SK-N-SH treated with all-trans-retinoic acid at 6 μM for 48 hours (cell line): Measurements from ENCODE around the gene GSS.

Experiments used
- ATAC-seq: fragments of 200-7000 bp; cut with Tn5 transposase; 3 replicates; pipeline ENCODE4 v1.9.1; 2020; ENCODE audit warnings: mild to moderate bottlenecking, moderate library complexity
- ARNTL ChIP-seq: fragments of 450-650 bp; formaldehyde crosslinking; IDR thresholded peaks from 2 replicates; pipeline ENCODE4 v1.5.0; 2020; ENCODE audit warnings: low read depth, mild to moderate bottlenecking, moderate library complexity, borderline replicate concordance
- BACH2 ChIP-seq: fragments of 250-450 bp; sonication (Bioruptor Pico); IDR thresholded peaks from 2 replicates; pipeline ENCODE4 v1.9.0; 2021; ENCODE audit warnings: mild to moderate bottlenecking, borderline replicate concordance
- CSDC2 ChIP-seq: fragments of 250-450 bp; sonication (Bioruptor Pico); IDR thresholded peaks from 2 replicates; pipeline ENCODE4 v1.5.0; 2020; ENCODE audit warnings: mild to moderate bottlenecking, moderate library complexity
- ESRRG ChIP-seq: fragments of 250-450 bp; sonication (Bioruptor Pico); IDR thresholded peaks from 2 replicates; pipeline ENCODE4 v1.6.1; 2021; ENCODE audit warnings: mild to moderate bottlenecking
- GLIS3 ChIP-seq: fragments of 250-450 bp; sonication (Bioruptor Pico); IDR thresholded peaks from 2 replicates; pipeline ENCODE4 v1.5.0; 2020; ENCODE audit warnings: mild to moderate bottlenecking, moderate library complexity
- ISL1 ChIP-seq: fragments of 250-450 bp; sonication (Bioruptor Pico); IDR thresholded peaks from 2 replicates; pipeline ENCODE4 v2.1.2; 2022; ENCODE audit warnings: mild to moderate bottlenecking, moderate library complexity
- OSR1 ChIP-seq: fragments of 250-450 bp; sonication (Bioruptor Pico); IDR thresholded peaks from 2 replicates; pipeline ENCODE4 v1.8.0; 2022; ENCODE audit warnings: moderate library complexity, mild to moderate bottlenecking, inconsistent platforms
- PPARA ChIP-seq: fragments of 250-450 bp; sonication (Bioruptor Pico); IDR thresholded peaks from 2 replicates; pipeline ENCODE4 v1.5.0; 2020; ENCODE audit warnings: mild to moderate bottlenecking, borderline replicate concordance
- RARB ChIP-seq: fragments of 250-450 bp; sonication (Bioruptor Pico); IDR thresholded peaks from 2 replicates; pipeline ENCODE4 v1.8.0; 2021; ENCODE audit warnings: mild to moderate bottlenecking, moderate library complexity
- SNAI2 ChIP-seq: fragments of 250-450 bp; sonication (Bioruptor Pico); IDR thresholded peaks from 2 replicates; pipeline ENCODE4 v1.5.0; 2020; ENCODE audit warnings: mild to moderate bottlenecking, moderate library complexity
- TCF4 ChIP-seq: fragments of 250-450 bp; sonication (Bioruptor Pico); IDR thresholded peaks from 2 replicates; pipeline ENCODE4 v1.8.0; 2021; ENCODE audit warnings: mild to moderate bottlenecking, moderate library complexity, borderline replicate concordance
- TOX ChIP-seq: fragments of 250-450 bp; sonication (Bioruptor Pico); IDR thresholded peaks from 2 replicates; pipeline ENCODE4 v1.8.0; 2021; ENCODE audit warnings: mild to moderate bottlenecking, moderate library complexity, borderline replicate concordance
- ZC3H10 ChIP-seq: fragments of 250-450 bp; sonication (Bioruptor Pico); IDR thresholded peaks from 2 replicates; pipeline ENCODE4 v1.5.1; 2021; ENCODE audit warnings: mild to moderate bottlenecking, moderate library complexity
- ZFP30 ChIP-seq: fragments of 450-650 bp; formaldehyde crosslinking; IDR thresholded peaks from 2 replicates; pipeline ENCODE4 v1.5.0; 2022; ENCODE audit warnings: mild to moderate bottlenecking, moderate library complexity
- ZNF565 ChIP-seq: fragments of 450-650 bp; formaldehyde crosslinking; conservative IDR thresholded peaks from 2 replicates; pipeline ENCODE4 v1.5.0; 2020; ENCODE audit warnings: low read depth, mild to moderate bottlenecking, moderate library complexity
- ZNF70 ChIP-seq: fragments of 450-650 bp; formaldehyde crosslinking; IDR thresholded peaks from 2 replicates; pipeline ENCODE4 v1.5.0; 2020; ENCODE audit warnings: mild to moderate bottlenecking, moderate library complexity
- ZNF8 ChIP-seq: fragments of 450-650 bp; formaldehyde crosslinking; IDR thresholded peaks from 2 replicates; pipeline ENCODE4 v1.5.0; 2020; ENCODE audit warnings: mild to moderate bottlenecking, moderate library complexity
- TF ChIP-seq, protein P1 (sequence below): fragments of 250-450 bp; sonication (Bioruptor Pico); IDR thresholded peaks from 2 replicates; pipeline ENCODE4 v1.5.0; 2020; ENCODE audit warnings: mild to moderate bottlenecking, moderate library complexity
- TF ChIP-seq, protein P2 (sequence below): fragments of 250-450 bp; sonication (Bioruptor Pico); IDR thresholded peaks from 2 replicates; pipeline ENCODE4 v1.8.0; 2020; ENCODE audit warnings: mild to moderate bottlenecking, moderate library complexity, borderline replicate concordance
- TF ChIP-seq, protein P3 (sequence below): fragments of 250-450 bp; sonication (Bioruptor Pico); IDR thresholded peaks from 2 replicates; pipeline ENCODE4 v1.5.1; 2021; ENCODE audit warnings: mild to moderate bottlenecking, moderate library complexity
- TF ChIP-seq, protein P4 (sequence below): fragments of 250-450 bp; sonication (Bioruptor Pico); IDR thresholded peaks from 2 replicates; pipeline ENCODE4 v1.8.0; 2021; ENCODE audit warnings: low read depth, mild to moderate bottlenecking, moderate library complexity, borderline replicate concordance

GSS gene

DNA sequence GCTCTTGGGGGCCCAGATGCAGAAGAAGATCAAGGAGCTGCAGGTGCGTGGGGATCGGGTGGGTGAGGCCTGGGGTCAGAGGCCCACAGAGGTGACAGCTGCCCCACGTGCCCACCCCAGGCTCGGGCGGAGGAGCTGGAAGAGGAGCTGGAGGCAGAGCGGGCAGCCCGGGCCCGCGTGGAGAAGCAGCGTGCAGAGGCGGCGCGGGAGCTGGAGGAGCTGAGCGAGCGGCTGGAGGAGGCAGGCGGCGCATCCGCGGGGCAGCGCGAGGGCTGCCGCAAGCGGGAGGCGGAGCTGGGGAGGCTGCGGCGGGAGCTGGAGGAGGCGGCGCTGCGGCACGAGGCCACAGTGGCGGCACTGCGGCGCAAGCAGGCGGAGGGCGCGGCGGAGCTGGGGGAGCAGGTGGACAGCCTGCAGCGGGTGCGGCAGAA is 41.5 kb upstream of the GSS start:
- TF ChIP-seq ZNF565 (CRISPR knock-in tag) (no peak), ESRRG (CRISPR knock-in tag) (no peak), TCF4 (CRISPR knock-in tag) (no peak), ARNTL (CRISPR knock-in tag) (no peak), ISL1 (CRISPR knock-in tag) (no peak), RARB (CRISPR knock-in tag) (no peak), ZC3H10 (no peak)
- TF ChIP-seq, protein P1, sequence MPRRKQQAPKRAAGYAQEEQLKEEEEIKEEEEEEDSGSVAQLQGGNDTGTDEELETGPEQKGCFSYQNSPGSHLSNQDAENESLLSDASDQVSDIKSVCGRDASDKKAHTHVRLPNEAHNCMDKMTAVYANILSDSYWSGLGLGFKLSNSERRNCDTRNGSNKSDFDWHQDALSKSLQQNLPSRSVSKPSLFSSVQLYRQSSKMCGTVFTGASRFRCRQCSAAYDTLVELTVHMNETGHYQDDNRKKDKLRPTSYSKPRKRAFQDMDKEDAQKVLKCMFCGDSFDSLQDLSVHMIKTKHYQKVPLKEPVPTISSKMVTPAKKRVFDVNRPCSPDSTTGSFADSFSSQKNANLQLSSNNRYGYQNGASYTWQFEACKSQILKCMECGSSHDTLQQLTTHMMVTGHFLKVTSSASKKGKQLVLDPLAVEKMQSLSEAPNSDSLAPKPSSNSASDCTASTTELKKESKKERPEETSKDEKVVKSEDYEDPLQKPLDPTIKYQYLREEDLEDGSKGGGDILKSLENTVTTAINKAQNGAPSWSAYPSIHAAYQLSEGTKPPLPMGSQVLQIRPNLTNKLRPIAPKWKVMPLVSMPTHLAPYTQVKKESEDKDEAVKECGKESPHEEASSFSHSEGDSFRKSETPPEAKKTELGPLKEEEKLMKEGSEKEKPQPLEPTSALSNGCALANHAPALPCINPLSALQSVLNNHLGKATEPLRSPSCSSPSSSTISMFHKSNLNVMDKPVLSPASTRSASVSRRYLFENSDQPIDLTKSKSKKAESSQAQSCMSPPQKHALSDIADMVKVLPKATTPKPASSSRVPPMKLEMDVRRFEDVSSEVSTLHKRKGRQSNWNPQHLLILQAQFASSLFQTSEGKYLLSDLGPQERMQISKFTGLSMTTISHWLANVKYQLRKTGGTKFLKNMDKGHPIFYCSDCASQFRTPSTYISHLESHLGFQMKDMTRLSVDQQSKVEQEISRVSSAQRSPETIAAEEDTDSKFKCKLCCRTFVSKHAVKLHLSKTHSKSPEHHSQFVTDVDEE (CRISPR knock-in tag), result no peak
- ATAC-seq, result no peak

DNA sequence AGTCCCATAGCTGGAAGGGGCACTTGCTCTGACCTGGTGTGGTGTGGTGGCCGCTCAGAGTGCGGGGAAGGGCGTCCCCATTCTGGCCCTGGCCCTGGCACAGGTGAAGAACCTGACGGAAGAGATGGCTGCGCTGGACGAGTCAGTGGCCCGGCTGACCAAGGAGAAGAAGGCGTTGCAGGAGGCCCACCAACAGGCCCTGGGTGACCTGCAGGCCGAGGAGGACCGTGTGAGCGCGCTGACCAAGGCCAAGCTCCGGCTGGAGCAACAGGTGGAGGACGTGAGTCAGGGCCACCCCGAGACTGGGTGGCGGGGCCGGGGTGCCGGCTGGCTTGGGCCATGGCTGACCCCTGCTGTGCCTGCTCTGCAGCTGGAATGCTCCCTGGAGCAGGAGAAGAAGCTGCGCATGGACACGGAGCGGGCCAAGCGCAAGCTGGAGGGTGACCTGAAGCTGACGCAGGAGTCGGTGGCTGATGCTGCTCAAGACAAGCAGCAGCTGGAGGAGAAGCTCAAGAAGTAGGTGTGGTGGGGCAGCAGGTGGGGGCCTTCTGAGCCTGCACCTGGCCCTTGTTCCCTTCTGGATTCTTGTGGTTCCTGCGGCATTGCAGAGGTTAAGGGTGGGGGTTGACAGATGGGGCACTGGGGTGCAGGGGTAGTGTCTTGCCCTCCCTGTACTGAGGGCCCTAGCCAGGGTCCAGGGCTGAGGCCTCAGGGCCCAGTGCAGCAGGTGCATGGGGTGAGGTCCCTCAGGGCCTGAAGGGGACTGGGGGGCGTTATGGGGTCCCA is 40.8 kb upstream of the GSS start:
- no peak for TF ChIP-seq GLIS3 (CRISPR knock-in tag)
- TF ChIP-seq ZC3H10, result no peak
- TF ChIP-seq, protein P2, sequence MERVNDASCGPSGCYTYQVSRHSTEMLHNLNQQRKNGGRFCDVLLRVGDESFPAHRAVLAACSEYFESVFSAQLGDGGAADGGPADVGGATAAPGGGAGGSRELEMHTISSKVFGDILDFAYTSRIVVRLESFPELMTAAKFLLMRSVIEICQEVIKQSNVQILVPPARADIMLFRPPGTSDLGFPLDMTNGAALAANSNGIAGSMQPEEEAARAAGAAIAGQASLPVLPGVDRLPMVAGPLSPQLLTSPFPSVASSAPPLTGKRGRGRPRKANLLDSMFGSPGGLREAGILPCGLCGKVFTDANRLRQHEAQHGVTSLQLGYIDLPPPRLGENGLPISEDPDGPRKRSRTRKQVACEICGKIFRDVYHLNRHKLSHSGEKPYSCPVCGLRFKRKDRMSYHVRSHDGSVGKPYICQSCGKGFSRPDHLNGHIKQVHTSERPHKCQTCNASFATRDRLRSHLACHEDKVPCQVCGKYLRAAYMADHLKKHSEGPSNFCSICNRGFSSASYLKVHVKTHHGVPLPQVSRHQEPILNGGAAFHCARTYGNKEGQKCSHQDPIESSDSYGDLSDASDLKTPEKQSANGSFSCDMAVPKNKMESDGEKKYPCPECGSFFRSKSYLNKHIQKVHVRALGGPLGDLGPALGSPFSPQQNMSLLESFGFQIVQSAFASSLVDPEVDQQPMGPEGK, result no peak
- TF ChIP-seq ARNTL (CRISPR knock-in tag), result no peak
- no peak for TF ChIP-seq PPARA (CRISPR knock-in tag)
- no peak for TF ChIP-seq RARB (CRISPR knock-in tag)
- TF ChIP-seq OSR1, result no peak
- TF ChIP-seq, protein P3, sequence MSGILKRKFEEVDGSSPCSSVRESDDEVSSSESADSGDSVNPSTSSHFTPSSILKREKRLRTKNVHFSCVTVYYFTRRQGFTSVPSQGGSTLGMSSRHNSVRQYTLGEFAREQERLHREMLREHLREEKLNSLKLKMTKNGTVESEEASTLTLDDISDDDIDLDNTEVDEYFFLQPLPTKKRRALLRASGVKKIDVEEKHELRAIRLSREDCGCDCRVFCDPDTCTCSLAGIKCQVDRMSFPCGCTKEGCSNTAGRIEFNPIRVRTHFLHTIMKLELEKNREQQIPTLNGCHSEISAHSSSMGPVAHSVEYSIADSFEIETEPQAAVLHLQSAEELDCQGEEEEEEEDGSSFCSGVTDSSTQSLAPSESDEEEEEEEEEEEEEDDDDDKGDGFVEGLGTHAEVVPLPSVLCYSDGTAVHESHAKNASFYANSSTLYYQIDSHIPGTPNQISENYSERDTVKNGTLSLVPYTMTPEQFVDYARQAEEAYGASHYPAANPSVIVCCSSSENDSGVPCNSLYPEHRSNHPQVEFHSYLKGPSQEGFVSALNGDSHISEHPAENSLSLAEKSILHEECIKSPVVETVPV (CRISPR knock-in tag), result no peak
- TF ChIP-seq ESRRG (CRISPR knock-in tag), result no peak
- TF ChIP-seq, protein P4, sequence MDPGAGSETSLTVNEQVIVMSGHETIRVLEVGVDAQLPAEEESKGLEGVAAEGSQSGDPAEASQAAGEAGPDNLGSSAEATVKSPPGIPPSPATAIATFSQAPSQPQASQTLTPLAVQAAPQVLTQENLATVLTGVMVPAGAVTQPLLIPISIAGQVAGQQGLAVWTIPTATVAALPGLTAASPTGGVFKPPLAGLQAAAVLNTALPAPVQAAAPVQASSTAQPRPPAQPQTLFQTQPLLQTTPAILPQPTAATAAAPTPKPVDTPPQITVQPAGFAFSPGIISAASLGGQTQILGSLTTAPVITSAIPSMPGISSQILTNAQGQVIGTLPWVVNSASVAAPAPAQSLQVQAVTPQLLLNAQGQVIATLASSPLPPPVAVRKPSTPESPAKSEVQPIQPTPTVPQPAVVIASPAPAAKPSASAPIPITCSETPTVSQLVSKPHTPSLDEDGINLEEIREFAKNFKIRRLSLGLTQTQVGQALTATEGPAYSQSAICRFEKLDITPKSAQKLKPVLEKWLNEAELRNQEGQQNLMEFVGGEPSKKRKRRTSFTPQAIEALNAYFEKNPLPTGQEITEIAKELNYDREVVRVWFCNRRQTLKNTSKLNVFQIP, result no peak
- TF ChIP-seq ZNF70 (CRISPR knock-in tag), result no peak
- no peak for TF ChIP-seq CSDC2 (CRISPR knock-in tag)
- TF ChIP-seq ZNF8, result no peak
- no peak for TF ChIP-seq TOX
- no peak for TF ChIP-seq ISL1 (CRISPR knock-in tag)
- no peak for TF ChIP-seq ZFP30 (CRISPR knock-in tag)
- no peak for TF ChIP-seq ZNF565 (CRISPR knock-in tag)
- TF ChIP-seq BACH2, result no peak
- no peak for ATAC-seq

DNA sequence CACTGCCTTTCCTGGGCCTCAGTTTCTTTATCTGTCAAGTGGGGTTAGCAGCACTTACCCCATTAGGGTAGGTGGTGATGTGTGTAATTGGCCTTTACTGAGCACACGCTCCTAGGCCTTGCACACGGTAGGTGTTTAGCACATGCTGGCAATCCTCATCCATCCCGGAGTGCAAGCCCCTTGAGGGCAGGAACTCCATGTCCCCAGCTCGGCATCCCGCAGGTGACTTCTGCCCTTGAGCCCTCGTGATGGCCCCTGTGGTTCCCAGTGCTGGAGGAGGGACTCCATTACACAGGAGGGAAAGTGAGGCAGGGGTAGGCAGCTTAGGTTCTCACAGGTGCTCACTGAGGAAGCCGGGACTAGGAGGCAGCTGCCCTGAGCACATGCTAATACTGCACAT is 40.1 kb upstream of the GSS start:
- no peak for ATAC-seq
- TF ChIP-seq SNAI2, result no peak
- no peak for TF ChIP-seq ZNF70 (CRISPR knock-in tag)
- no peak for TF ChIP-seq RARB (CRISPR knock-in tag)
- TF ChIP-seq, protein P2, result no peak
- TF ChIP-seq, all 23 proteins: peak for 0
